Fibroblast of mammary gland (primary cell): ENCODE measurements around the gene FAM229B.

ENCODE experiments used
- DNase-seq: peaks from one replicate; pipeline ENCODE4 v3.0.0-alpha.2; 2010; ENCODE audit warnings: low read depth
- H3K4me3 ChIP-seq: 2 replicates; pipeline ENCODE4 v1.5.1; 2011; ENCODE audit warnings: low read depth, mild to moderate bottlenecking, low read length, moderate library complexity; ENCODE audit not compliant: control insufficient read depth
- TF ChIP-seq, protein P1 (sequence below): conservative IDR thresholded peaks from 2 replicates; pipeline ENCODE4 v1.5.1; 2011; ENCODE audit warnings: low read depth, low read length, inconsistent platforms; ENCODE audit not compliant: control insufficient read depth, insufficient read depth

FAM229B gene

DNA sequence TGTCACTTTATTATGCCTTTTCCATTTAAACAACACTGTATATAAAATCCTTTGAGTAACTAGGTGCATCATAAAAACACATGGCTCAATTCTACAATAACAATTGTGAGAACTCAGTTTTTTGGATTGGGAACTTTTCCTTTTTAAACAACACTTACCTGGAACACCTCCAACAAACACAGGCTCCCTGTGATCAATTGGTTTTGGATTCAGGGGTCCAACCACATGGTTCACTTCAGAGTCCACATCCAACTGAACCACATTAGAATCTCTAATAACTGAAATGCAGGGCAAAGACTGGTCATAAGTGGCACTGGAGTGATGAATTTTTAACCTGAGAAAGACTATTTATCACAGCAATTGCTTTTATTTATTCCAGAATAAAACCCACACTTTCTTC is 26.5 kb downstream of the FAM229B start:
- no peak overlapping the region for H3K4me3 ChIP-seq
- TF ChIP-seq, protein P1, sequence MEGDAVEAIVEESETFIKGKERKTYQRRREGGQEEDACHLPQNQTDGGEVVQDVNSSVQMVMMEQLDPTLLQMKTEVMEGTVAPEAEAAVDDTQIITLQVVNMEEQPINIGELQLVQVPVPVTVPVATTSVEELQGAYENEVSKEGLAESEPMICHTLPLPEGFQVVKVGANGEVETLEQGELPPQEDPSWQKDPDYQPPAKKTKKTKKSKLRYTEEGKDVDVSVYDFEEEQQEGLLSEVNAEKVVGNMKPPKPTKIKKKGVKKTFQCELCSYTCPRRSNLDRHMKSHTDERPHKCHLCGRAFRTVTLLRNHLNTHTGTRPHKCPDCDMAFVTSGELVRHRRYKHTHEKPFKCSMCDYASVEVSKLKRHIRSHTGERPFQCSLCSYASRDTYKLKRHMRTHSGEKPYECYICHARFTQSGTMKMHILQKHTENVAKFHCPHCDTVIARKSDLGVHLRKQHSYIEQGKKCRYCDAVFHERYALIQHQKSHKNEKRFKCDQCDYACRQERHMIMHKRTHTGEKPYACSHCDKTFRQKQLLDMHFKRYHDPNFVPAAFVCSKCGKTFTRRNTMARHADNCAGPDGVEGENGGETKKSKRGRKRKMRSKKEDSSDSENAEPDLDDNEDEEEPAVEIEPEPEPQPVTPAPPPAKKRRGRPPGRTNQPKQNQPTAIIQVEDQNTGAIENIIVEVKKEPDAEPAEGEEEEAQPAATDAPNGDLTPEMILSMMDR: no peak
- DNase-seq: no peak

DNA sequence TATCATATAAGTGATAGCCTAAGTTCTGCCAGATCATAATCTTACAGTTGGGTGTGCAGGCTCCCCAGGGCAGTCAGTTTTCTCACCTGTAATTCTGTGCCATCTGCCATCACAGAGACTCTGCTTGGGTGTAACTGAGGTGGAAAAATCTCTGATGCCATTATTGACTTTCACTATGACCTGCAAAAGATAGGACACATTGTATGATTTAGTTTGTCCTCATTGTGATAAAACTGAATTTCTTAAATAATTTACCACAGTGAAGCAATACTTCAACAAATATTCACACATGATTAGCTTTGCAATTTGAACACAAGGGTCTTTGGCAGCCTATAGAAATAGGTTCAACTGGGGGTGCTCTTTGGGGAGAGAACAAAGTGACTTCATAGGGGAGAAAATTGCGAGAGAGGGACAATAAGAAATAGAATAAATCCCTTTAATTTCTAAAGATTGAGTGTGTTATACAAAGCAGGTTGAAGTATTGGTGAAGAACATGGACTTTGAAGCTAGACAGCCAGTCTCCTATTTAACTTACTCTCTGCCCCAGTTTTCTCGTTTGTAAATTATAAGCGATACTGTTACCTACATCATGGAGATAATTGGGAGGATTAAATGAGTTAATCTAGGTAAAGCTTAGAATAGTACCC is 27.3 kb downstream of the FAM229B start:
- TF ChIP-seq, protein P1: no peak
- no peak overlapping the region for H3K4me3 ChIP-seq
- no peak for DNase-seq

- TF ChIP-seq, protein P1: no peak
- DNase-seq: no peak
These were observed 28.8 kb downstream of the FAM229B start for GRCh38 chr6:112116221-112116620.

DNA sequence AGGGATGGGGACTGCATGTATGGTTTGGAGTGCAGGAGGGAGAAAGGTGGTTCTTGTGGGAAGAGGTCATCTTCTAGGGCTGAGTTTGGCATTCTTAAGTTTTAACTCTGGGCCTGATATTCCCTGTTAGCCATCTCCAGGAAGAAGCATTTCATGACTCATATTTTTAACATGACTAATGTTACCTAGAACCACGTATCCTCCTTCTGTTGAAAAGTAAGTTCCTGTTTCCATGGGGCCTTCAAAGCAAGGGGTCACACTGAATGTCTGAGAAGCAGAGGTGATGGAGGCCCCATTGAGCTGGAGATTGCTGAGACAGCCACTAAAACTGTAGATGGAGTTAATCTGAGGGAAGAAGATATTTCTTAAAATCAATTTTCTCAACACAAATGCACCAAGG is 30.2 kb downstream of the FAM229B start:
- peak; percentile 33 for DNase-seq
- H3K4me3 ChIP-seq: no peak overlapping the region
- TF ChIP-seq, protein P1: no peak

More at GRCh38 chr6:112116221-112116620, 28.8 kb downstream of the FAM229B start:
- no peak overlapping the region for H3K4me3 ChIP-seq

GRCh38 chr6:112118034-112118433 is 30.6 kb downstream of the FAM229B start:
- DNase-seq: no peak
- TF ChIP-seq, protein P1: no peak
- H3K4me3 ChIP-seq: no peak overlapping the region

DNA sequence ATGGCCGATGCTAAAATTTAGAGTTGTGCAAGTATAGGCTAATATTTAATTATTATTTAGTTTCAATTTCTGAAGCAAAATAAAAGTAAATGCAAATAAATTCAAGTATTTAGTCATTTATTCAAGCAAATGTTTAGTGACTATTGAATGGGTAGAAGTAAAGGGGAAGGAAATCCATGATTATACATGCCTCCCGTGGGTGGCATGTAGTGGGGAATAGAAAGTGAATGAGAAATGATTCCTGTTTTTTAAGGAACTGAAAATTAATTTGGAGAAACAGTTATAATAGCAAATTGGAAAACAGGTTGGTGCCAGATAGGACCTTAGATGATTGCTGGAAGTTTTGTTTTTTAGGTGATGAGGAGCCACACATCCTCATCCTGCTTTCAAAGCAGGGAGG is 35.4 kb downstream of the FAM229B start:
- H3K4me3 ChIP-seq: no peak overlapping the region
- TF ChIP-seq, protein P1: no peak
- DNase-seq: no peak

- no peak for DNase-seq
- no peak overlapping the region for H3K4me3 ChIP-seq
- TF ChIP-seq, protein P1: no peak
These were observed 36.6 kb downstream of the FAM229B start for GRCh38 chr6:112123982-112124381.
